NCI-H2107 (cell line): Measurements from ENCODE around the gene SPATA21.
"Not testable (repeated sequence)": the region's sequence is repeated elsewhere in the genome, so short reads cannot be mapped to it uniquely, and the experiment has no call there.

Source experiments
- DNase-seq: peaks from one replicate; lab custom pipeline; 2025; lab: John Stamatoyannopoulos, UW

The SPATA21 gene, protein sequence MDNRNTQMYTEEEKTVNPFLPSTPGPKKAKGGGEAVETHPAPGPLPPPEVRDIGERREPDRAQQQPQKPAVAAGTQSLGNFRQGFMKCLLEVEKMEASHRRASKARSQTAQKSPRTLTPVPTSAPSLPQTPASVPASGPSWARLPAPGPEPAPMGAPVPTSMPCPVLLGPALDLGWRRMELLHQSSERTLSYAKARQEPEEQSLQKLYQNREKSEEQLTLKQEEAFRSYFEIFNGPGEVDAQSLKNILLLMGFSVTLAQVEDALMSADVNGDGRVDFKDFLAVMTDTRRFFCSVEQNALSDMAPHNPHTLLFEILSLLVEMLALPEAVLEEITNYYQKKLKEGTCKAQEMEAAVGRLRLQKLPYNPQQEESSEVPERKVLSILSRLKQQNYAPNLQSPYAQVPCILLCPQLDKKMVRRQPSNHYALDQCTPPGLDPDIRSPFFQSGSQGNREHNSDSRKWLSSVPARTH

DNA sequence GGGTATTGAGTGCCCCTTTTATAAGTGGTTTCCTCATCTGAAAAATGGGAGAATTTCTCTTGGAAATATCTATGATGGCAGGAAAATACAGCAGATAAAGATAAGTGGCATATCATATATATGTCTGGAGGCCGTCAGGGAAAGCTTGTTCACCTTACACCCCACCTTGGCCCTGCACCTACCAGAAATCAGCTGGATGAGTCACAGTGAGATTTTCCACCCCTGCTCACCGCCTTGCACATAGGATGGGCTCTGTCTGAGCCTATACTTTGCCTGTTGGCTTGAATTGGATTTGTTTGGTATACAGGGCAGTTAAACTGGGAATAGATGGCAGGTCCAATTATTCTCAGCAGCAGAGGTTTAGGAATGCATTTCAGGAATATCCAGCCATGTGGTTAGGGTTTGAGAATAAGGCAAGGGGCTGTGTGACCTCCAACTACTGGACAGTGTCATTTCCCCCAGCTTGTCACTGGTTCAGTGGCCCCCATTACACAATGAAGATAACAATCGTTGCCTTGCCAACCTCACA, at the start of gene SPATA21:
Gene SPATA21 (minus strand): TSS at position 479 of the 529 bp plus-strand sequence. CDS start 6,053 bp downstream, outside the sequence.
- DNase-seq, result no peak

DNA sequence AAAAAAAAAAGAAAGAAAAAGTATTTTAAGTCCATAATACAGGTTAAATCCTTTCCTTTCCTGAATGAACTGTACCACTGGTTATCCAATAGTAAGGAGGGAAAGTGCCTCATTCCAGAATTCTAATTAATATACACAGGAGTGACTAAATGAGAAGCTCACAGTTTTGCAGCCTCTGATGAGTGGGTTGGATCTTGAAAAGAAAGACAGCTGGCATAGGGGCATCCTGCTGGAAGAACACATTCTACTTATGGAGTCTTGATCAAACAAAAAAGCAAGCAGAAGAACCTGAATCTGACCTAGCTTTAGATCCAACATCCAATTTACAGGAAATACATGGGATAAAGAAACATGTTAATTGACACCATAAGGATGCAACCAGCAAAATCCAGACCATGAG, 49.8 kb upstream of the SPATA21 start:
- DNase-seq, result not testable (repeated sequence)

DNA sequence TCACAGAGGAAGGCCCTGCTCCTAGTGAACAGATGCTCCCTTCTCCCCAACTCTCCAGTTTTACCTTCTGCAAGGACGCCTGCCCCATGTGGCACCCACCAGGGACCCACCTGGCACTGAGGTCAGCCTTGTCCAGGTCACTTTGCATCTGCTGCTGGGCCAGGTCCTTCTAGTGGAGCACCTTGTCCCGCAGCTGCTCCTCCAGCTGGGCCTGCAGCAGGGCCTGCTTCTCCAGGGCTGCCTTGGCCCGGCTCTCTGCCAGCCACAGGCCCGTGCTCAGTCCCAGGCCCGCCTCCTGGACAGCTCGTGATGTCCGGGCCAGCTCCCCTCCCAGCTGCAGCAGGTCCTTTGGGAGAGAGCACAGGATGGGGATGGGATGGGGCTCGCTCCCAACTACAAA, 49.1 kb upstream of the SPATA21 start:
- not testable (repeated sequence) for DNase-seq

DNA sequence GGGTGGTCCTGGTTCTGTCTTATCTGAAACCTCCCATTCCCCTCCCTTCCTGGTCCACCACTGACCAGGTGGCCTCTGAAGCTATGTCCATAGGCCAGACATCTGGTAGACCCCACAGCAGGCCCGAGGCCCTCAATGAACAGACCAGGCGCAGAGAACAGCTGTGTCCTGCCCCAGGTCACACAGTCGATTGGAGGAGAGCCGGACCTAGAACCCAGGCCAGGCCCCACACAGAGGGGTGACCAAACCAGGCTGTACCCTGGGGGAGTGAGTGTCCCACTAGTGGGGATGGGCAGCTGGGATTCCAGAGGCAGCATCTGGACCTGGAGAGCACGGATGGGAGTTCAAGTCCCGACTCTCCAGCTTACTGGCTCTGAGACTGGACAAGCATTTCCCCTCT, 47.7 kb upstream of the SPATA21 start:
- DNase-seq, result no peak

DNA sequence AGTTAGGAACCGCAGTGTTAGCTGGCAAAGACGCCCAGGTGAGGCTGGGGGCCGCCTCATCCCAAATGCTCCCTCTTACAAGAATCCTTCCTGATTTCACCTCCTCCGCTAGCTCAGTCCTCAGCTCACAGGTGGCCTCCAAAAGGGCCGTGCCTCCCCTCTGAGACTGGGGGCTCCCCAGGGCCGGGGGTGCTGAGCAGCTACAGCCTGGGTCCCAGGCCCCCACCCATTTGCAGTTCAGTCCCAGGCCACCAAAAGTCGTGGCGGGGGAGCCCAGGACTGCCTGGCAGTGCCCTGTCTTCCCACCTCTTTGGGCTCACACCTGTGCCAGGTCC, 47.2 kb upstream of the SPATA21 start:
- DNase-seq, result no peak

DNA sequence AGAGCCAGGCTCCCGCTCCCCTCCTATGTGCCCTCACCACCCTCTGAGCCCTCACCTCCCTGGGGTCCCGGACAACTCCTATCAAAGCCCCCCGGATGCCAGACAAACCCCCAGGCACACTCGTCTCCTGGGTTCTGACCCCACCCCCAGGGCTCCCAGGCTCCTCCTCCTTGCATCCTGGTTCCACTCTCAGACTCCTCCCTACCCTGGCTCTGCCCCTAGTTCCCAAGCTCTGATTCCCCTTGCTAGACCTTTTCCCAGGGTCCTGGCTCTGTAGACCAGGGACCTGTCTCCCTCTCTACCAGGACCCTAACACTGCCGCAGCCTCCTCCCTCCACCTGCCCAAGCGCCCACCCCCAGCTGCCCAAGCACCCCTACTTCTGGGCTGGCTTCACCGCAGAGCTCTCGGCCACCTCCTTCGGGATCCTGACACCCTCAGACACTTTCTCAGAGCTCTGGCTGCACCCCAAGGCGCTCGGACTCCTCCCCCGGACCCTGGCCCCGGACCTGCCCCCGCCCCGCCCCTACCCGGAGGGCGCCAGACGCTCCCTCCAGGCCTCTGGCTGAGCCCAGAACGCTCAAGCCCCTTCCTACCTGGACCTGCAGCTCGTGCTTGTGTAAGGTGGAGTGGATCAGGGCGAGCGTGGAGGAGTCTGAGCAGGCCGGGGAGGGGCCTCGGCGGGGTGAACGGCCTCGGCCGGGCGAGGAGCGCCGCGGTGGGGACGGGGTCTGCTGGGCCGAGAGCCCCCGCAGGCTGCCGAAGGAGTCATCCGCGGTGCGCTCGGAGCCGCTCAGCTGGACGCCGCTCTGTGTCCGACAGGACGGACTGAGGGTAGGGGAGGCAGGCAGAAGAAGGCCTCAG, 46.6 kb upstream of the SPATA21 start:
- DNase-seq, result not testable (repeated sequence)

DNA sequence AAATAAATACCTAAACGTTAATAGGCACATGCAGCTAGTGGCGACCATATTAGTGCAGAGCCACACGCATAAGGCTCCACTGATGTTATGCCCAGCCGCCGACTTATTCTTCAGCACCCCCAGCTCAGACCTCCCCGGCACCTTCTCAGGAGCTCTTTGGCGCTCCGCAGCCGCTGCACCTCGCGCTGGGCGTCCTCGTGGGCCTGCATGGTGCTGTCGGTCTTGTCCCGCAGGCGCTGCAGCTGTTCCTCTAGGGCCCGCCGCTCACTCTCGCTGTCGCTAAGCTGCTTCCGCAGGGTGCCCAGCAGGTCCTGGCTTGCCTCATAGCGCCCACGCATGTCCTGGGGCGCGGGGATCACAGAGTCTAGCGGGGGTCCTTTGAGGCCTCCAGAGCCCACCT, 45.9 kb upstream of the SPATA21 start:
- not testable (repeated sequence) for DNase-seq

DNA sequence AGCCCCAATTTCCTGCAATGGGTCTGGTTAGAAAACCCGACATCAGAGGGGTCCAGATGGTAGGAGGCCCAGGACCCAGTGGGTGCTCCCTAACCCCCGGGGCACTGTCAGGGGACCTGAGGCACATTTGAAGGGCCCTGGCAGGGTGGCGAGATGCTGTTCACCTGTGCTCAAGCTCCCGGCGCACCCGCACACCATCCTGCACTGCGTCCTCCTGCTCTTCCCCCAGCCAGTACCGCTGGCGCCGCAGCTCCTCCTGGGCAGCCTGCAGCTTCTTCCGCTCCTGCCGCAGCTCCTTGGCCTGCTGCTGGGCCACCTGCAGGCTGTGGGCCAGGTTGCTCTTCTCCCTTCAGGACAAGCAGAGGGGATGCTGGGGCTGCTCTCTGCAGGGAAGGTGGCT, 40.9 kb upstream of the SPATA21 start:
- no peak for DNase-seq

DNA sequence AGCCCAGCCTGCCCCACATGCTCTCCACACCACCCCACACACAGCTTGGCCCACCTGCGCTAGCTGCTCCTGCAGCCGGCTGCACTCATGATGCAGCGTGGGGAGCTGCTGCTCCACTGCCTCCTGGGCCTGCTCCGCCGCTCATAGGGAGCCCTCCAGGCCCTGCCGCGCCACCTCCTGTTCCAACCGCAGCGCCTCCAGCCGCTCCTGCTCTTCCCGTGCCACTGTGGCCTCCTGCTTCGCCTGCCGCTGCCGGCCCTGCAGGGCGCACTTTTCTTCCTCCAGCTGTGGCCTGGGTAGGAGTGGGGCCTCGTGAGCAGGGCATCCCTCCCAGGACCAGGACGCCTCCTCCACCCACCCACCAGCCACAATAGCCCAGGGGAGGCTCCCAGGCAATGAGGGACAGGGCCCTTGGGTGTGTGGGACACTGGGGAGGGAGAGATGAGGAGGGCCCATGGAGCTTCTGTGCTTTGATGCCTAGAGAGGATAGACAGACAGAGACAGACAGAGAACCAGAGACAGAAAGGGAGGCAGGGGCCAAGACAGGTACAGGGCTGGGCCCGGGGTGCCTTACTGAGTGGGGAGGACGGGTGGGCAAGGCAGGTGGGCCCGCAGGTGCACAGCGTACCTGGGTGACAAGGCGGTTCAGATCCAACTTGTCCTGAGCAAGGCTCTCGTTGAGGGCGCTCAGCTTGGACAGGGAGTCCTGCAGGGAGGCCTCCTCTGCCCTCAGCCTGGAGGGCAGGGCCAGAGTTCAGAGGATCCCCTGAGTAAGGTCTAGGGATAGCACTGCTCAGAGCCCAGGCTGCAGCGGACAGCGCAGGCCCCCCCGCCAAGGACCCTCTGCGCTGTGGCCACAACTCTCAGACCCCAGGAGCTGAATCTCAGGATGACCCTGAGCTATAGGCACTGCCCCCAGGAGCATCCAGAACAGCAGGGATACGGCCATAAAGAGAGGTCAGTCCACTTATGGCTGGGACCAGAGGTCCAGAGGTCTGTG, 38.8 kb upstream of the SPATA21 start:
- DNase-seq, result not testable (repeated sequence)

DNA sequence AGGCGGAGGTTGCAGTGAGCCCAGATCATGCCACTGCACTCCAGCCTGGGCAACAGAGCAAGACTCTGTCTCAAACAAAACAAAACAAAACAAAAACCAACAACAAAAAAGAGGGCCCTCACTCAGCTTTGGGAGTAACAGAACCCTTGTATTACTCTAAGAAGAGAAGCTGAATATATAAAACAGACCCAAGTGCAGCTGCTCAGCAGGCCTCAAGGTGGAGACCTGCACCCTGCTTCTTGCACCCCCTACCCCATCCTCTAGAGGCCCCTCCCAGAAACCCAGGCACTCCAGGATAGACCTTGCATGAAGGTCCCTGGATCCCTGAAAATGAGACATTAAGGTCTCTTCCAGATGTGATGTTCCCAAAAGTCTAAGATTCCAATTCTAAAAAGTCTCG, 37.7 kb upstream of the SPATA21 start:
- not testable (repeated sequence) for DNase-seq

DNA sequence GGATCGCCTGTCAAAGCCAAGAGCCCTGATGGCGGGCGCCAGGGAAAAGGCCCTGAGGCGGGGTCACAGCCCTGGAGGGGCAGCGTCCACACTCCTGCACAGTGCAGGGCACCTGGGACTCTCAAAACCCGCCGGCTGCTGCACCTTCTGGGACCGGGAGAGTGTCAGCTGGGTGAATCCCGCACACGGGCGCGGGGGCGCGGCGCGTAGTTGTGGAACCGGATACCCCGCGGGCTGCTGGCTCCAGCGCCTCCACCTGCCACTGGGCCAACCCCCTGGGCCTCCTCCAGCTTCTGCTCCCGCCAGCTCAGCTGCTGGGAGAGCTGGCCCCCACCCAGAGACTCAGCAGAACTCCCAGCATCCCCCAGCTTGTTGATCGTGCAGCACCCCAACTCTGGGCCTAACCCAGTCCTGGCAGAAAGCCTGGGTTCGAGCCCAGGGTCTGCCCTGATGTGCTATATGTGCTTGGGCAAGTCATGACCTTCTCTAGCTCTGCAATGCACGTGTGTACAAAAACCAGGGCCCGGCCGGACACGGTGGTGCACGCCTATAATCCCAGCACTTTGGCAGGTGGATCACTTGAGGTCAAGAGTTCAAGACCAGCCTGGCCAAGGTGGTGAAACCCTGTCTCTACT, 37.1 kb upstream of the SPATA21 start:
- DNase-seq, result no peak

DNA sequence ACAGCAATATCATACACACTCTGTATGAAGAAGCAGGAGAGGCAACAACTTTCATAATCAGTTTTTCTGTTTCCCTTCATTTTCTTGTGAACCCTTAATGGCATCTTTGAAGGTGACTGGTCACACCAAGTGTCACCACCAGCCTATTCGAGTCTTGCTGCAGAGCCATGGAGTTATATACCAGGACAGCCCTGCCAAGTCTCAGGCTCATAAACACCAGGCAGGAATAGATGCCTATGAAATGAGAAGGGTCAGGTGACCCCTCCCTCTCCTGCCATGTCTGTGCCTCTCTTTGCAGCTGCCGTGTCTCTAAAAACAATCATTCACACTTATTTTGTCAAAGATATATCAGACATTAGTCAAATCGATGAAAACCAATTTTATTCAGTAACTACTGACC, 31.3 kb upstream of the SPATA21 start:
- DNase-seq, result no peak

DNA sequence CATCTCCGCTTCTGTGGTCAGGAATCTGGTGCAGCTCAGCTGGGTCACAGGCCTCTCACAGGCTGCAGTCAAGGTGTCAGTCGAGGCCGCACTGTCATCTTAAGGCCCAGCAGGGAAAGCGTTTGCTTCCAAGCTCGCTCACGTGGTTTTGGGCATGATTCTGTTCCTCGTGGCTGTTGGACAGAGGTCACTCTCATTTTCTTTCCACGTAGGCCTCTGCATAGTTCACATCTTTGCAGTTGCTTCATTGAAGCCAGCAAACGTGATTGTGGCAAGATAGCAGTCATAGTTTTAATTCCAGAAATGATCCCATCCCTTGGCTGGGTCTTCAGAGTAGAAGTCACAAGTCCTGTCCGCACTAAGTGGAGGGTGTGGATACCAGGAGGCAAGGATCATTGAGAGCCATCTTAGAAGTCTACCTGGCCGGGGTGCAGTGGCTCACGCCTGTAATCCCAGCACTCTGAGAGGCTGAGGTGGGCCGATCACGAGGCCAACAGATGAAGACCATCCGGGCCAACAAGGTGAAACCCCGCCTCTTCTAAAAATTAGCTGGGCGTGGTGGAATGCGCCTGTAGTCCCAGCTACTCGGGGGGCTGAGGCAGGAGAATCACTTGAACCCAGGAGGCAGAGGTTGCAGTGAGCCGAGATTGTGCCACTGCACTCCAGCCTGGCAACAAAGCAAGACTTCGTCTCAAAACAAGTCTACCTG, 27.8 kb upstream of the SPATA21 start:
- DNase-seq, result no peak

DNA sequence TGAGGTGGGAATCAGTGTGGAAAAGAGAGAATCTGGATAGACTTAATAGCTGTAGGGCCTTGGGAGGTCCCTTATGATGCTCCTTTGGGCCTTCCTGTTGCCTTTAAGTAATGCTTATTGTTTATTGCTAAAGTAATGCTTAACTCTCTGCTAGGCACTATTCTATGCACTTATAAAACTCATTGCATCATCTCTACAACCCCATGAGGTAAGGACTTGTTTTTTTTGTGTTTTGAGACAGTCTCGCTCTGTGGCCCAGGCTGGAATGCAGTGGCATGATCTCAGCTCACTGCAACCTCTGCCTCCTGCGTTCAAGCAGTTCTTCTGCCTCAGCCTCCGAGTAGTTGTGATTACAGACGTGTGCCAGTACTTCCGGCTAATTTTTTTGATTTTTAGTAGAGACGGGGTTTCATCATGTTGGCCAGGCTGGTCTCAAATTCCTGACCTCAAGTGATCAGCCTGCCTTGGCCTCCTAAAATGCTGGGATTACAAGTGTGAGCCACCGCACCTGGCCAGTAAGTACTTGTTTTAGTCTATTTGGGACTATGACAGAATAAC, 25.6 kb upstream of the SPATA21 start:
- no peak for DNase-seq

DNA sequence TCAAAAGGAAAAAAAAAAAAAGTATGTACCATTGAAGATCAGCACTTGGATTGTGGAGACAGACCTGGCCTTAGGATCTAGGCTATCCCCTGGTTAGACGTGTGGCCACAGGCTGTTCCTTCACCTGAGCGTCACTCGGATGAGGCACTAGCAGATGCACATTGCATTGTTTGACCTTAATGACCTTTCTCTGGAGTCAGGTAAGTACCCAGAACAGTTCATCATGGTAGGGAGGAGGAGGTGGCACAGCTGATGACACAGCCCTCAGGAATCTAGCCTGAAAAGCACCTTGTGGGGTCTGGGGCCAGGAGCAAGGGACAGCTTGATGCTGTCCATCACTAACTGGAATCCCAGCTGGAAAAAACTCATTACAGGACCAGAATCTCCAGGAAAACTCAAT, 24.5 kb upstream of the SPATA21 start:
- DNase-seq, result no peak

DNA sequence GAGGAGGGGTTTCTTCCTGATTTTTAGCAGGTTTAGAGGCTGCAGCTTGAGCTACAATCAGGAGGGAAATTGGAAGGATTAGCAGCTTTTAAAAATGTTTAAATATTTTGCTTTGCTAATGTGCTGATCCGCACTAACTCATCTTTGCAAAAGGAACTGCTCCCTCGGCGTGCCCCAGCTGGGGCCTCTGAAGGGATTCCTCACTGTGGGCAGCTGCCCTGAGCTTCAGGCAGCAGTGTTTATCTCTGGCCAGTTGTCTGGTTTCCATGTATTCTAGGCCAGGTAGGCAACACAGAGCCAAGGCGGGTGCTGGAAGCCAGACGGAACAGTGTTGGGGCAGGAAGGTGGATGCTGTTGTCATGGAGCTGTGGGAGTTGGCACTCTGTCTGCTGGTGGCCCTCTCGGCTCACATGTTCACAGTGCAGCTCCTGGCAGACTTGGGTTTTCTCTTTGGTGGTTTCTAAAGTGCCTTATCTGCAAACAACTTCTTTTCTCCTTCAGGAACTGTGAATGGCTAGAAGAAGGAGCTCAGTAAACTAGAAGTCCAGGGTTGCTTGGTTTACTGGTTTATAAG, 22.2 kb upstream of the SPATA21 start:
- DNase-seq, result no peak

DNA sequence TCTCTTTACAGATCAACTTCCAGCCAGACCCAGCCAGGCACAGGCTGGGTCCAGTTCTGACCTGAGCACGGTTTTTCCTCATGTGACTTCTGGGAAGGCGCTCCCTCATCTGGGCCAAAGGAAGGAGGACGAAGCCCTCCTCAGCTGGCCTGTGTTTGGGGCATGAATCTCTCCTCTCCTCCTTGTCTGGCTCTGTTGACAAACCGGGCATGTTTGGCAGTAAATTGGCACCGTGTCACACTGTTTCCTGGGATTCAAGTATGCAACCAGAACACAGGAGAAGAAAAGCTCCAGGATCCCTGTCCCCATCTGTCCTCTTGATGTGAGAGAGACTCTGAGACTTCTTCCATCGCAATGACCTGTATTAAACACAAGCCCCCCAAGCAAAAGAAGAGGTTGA, 21.6 kb upstream of the SPATA21 start:
- no peak for DNase-seq

DNA sequence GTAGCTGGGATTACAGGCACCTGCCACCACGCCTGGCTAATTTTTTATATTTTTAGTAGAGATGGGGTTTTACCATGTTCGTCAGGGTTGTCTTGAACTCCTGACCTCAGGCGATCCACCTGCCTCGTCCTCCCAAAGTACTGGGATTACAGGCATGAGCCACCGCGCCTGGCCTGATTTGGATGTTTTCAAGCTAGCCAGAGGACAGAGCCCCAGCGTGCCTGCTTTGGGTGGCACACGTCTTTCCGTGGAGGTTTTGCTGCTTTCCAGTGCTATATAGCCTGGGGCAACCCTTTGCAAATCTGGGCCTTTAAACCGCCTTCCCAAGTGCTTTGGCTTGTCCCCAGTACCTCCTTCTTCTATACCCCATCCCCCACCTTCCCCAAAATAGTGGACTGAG, 18.9 kb upstream of the SPATA21 start:
- not testable (repeated sequence) for DNase-seq

DNA sequence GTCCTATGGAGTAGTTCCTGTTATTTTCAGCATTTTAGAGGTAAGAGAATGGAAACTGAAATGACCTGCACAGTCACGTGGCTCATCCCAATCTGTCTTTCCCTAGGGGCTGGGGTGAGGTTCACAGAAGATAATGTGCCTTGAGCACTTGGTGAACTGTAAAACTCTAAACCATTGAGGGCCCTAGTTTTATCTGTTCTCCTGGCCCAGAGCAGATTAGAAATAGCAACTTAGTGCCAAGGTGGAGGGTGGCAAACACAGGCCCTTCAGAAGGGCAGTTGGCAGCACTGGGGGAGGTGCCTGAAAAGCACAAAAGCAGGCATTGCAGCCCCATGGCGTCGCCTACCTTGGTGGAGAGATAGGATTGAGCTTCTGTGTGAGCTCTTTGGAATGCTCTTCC, 17.7 kb upstream of the SPATA21 start:
- not testable (repeated sequence) for DNase-seq
